Right hindlimb (tissue), 1 donor: ENCODE data around the gene RNF113B.

Experiments
- DNase-seq: peaks from one replicate; pipeline ENCODE4 v3.0.0-alpha.2; 2018

RNF113B gene

GRCh38 chr13:98173431-98174152 is 3.5 kb downstream of the RNF113B start:
- no peak for DNase-seq

- no peak for DNase-seq
These were observed 4.3 kb downstream of the RNF113B start for GRCh38 chr13:98172590-98173422.

- peak; percentile 64 for DNase-seq
These were observed 5.0 kb downstream of the RNF113B start for GRCh38 chr13:98171900-98172589.

- DNase-seq = no peak
These were observed 7.7 kb downstream of the RNF113B start for GRCh38 chr13:98169331-98169730.

GRCh38 chr13:98162935-98163334 is 14.1 kb downstream of the RNF113B start:
- no peak for DNase-seq

GRCh38 chr13:98158172-98158899 is 18.7 kb downstream of the RNF113B start:
- peak; percentile 61 for DNase-seq

GRCh38 chr13:98157609-98158008 is 19.5 kb downstream of the RNF113B start:
- no peak for DNase-seq

- DNase-seq = no peak
These were observed 19.9 kb downstream of the RNF113B start for GRCh38 chr13:98157188-98157587.

GRCh38 chr13:98156259-98156658 is 20.8 kb downstream of the RNF113B start:
- DNase-seq = no peak

GRCh38 chr13:98155475-98156109 is 21.5 kb downstream of the RNF113B start:
- peak; percentile 40 for DNase-seq

- no peak for DNase-seq
These were observed 26.1 kb downstream of the RNF113B start for GRCh38 chr13:98150832-98151479.

GRCh38 chr13:98147521-98147920 is 29.5 kb downstream of the RNF113B start:
- no peak for DNase-seq

GRCh38 chr13:98144801-98145350 is 32.2 kb downstream of the RNF113B start:
- no peak for DNase-seq

- peak; percentile 66 for DNase-seq
These were observed 32.9 kb downstream of the RNF113B start for GRCh38 chr13:98144027-98144741.

- peak; percentile 29 for DNase-seq
These were observed 33.5 kb downstream of the RNF113B start for GRCh38 chr13:98143601-98144026.

GRCh38 chr13:98143157-98143553 is 33.9 kb downstream of the RNF113B start:
- DNase-seq = peak; percentile 80

- peak; percentile 86 for DNase-seq
These were observed 34.5 kb downstream of the RNF113B start, which contains the start of gene FARP1 for GRCh38 chr13:98142380-98143156. TSS of gene FARP1 (plus strand) at chr13:98143094. CDS start at chr13:98213243, 70,149 bp downstream.

- DNase-seq = no peak
These were observed 35.3 kb downstream of the RNF113B start for GRCh38 chr13:98141509-98142379.

GRCh38 chr13:98141091-98141490 is 36.0 kb downstream of the RNF113B start:
- DNase-seq = no peak
